ENCODE measurements around the gene POMT1.

POMT1 gene

DNA sequence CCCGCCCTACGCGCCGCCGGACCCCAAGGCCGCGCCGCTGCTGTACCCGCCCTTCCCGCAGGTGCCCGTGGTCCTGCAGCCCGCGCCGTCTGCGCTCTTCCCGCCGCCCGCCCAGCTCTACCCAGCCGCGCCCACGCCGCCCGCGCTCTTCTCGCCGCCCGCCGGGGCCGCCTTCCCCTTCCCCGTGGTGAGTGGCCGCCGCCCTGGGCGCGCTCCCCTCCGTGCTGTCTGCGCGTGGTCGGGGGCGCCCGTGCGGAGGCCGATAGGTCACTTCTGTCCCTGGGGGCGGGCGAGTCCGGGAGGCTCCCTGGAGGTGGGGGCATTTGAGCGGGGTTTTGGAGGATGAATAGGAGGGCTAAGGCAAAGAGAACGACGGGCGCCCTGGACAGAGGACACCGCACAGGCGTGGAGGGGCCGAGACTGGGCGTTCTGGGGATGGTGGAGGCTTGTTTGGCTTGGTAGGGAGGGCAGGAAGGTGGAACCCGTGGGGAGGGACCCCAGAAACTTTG is 52.2 kb downstream of the POMT1 start:
- DNase-seq (ENCODE audit: low read depth) = no peak

DNA sequence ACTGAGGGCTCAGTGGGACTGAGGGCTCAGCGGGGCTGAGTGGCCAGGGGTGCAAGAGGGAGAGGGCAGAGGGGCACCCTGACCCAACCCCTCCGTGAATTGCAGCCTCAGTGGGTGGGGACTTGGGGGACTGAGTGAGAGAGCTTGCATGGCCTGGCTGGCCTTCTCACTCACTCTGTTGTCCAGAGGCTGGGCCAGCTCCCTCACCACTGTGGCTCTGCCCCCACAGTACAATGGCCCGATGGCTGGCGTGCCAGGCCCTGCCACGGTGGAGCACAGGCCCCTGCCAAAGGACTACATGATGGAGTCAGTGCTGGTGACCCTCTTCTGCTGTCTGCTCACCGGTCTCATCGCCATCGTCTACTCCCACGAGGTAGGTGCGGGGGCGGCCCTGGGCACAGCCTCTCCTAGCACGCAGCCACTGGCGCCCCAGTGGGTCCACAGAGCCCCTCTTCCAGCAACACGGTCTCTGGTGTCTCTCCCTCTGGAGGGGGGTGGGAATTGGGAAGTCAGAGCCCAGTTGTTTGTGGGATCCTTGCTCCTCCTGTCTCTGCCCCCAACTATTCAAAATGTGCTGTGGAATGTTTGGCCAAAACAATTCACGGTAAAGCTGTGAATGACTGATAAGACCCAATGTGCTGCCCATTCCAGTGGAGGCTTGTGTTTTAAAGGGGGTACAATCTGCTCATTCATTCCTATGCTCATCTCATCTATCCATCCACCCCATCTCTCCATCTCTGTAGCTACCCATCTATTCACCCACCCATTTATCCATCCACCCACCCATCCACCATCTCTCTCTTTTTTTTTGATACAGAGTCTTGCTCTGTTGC is 53.3 kb downstream of the POMT1 start:
- no peak for DNase-seq (ENCODE audit: low read depth)

DNA sequence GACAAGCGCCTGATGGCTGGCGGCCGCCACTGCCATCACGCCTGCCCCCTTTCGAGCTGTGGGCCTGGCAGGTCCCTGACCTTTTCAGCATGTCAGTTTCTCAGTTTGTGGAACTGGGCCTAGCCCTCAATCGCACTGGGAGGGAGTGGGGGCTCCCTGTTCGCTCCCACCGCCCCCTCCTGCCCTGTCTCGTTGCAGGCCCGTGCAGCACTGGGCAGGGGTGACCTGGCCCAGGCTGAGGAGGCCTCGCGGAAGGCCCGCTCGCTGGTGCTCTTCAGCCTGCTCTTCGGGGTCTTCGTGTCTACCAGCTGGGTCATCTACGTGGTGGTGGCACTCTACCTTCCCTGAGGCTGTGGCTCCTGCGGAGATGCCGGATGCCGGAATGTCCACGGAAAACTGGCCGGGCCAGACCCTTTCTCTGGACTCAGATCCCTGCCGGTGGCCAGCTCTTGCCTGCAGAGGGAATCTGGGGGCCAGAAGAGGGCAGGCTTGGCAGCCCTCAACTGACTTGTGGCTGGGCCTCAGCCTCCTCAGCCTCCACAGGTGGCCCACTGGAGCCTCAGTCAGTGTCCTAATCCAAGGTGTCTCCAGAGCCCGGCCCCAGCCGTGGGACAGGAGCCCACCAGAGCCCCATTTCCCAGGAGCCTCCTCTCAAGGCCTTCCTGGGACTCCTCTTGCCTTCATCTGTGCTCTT is 55.3 kb downstream of the POMT1 start:
- no peak for DNase-seq (ENCODE audit: low read depth)

DNA sequence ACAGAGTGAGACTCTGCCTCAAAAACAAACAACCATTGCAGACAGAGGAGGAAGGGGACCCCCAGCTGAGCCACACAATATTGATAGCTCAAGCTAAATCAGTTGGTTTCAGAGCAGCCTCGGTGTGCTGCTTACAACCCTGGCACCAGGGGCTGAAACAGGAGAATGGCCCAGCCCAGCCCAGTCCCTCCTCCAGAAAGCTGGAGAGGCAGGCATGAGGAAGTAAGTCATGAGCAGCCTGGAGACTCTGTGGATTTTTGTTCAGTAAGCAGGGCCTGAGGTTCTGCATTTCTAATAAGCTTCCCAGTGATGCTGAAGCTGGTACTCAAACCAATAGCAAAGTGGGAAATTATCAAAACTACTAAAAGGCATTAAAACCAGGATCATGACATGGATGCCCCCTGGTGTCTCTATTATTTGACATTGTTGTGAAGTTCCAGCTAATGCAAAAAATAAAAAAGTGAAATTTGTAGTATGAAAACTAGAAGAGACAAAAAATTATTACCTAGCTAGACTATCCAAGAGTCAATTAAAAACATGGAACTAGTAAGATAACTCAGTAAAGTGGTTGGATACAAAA is 56.8 kb downstream of the POMT1 start:
- DNase-seq (ENCODE audit: low read depth) = no peak

DNA sequence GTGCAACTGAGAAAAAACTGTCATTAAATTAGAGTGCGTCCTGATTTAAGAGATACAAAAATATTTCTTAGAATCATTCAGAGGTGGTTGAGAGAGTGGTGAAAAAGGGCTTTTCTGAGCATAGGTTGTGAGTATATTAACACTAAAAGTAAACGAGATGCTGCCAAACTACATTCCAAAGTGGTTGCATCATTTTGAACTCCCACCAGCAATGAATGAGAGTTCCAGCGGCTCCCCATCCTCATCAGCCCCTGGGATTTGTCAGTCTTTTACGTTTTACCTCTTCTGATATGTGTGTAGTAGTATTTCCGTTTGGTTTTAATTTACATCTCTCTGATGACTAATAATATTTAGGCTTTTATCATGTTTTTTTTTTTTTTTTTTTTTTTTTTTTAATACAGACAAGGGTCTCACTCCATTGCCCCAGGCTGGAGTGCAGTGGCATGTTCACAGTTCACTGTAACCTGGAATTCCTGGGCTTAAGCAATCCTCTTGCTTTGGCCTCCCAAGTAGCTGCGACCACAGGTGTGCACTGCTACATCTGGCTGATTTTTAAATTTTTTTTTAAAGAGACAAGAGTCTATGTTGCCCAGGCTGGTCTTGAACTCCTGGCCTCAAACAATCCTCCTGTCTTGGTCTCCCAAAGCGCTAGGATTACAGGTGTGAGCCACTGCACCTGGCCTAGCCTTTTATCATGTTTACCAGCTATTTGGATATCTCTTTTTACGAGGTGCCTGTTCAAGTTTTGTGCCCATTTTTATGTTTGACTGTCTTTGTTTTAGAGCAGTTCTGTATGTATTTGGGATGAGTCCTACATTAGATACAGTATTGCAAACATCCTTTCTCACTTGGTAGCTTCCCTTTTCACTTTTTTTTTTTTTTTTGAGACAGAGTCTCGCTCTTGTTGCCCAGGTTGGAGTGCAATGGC is 59.6 kb downstream of the POMT1 start:
- no peak for DNase-seq (ENCODE audit: low read depth)

DNA sequence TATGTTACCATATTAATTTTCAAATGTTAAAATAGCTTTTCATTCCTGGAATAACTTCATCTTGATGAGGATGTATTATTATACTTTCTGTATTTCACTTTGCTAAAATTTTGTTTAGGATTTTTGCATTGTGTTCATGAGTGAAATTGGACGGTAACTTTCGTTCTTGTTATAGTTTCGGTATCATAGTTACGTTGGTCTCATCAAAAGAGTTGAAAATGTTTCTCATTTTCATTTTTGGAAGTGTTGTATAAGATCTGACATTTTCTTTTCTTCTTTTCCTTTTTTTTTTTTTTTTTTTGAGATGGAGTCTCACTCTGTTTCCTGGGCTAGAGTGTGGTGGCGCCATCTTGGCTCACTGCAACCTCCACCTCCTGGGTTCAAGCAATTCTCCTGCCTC is 62.7 kb downstream of the POMT1 start:
- no peak for DNase-seq (ENCODE audit: low read depth)

DNA sequence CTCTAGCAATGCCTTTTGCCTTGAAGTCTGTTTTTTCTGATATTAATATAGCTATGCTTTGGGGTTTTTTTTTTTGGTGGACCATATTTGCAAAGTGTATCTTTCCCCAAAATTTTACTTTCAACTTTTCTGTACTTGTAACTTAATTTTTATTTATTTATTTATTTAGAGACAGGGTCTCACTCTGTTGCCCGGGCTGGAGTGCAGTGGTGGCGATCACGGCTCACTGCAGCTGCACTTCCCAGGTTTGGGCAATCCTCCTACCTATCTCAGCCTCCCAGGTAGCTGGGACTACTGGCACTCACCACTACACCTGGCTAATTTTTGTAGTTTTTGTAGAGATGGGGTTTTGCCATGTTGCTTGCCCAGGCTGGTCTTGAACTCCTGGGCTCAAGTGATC is 63.4 kb downstream of the POMT1 start:
- DNase-seq (ENCODE audit: low read depth) = no peak

DNA sequence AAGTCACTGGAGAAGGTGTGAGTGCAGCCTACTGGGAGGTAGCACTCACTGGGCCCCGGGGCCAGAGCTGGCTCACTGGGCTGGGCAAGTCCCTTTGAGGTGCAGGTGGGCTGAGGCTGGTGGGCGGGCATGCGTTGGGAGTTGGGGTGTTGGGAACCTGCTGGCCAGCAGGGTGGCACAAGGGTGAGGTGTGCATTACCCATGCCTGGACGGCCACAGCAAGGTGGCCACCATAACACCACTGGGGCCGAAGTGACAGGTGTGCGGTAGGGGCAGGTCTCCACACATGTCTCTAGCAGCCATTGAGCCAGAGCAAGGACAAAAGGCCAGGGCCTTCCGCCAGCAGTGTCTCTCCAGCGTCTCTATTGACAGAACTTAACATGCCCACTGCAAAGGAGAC is 65.2 kb downstream of the POMT1 start:
- no peak for DNase-seq (ENCODE audit: low read depth)
